ENCODE results near the gene TLR10.

Gene TLR10

GRCh38 chr4:38759790-38760122 lies 23.0 kb downstream of the TLR10 start:
- Histone ChIP-seq H3K9ac (ENCODE audit: low read length) (no peak overlapping the region), H3K4me1 (ENCODE audit: control insufficient read depth, low read depth, low read length) (no peaks in the 10 kb centered on the region), H3K27ac (ENCODE audit: low read length) (no peak overlapping the region), H3K27me3 (ENCODE audit: control insufficient read depth, insufficient read depth, low read length) (no peaks in the 10 kb centered on the region), H3K9me3 (ENCODE audit: control insufficient read depth, low read depth, low read length) (no peaks in the 10 kb centered on the region), H3K36me3 (ENCODE audit: control insufficient read depth, low read depth, low read length) (no peaks in the 10 kb centered on the region), H3K4me3 (ENCODE audit: low read length) (no peak overlapping the region)

DNA sequence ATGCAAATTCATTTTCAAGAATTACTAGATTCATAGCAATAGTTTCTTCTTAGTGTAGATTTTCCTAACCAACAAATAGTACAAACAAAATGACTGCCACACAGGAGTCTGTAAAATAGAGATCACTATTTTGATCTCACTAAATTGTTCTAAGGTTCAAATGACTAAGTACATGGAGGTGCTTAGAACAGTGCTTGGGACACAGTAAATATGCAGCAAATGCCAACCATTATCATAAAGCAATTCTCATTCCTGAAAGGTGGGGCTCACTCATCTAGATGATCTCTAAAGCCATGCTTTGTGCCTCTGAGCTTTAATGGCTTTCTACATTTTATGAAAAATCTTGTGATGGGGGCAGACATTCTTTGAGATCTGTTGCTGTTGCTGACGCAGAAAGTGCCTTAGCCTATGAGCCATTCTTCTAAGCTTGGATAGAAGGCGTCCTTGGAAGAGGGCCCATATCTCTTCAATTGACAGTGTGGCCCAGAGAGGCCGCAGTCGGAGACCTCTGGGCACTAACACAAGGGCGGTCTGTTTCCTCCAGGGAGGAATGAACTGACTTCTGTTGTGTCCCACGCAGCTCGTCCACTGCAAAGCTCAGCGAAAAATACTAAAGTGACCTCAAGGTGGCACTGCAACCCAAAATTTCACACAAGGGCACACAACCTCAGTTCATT lies 23.5 kb downstream of the TLR10 start:
- Histone ChIP-seq H3K4me3 (ENCODE audit: low read length) (no peak overlapping the region), H3K27ac (ENCODE audit: low read length) (no peak overlapping the region), H3K36me3 (ENCODE audit: control insufficient read depth, low read depth, low read length) (no peaks in the 10 kb centered on the region), H3K9ac (ENCODE audit: low read length) (no peak overlapping the region), H3K9me3 (ENCODE audit: control insufficient read depth, low read depth, low read length) (no peaks in the 10 kb centered on the region), H3K27me3 (ENCODE audit: control insufficient read depth, insufficient read depth, low read length) (no peaks in the 10 kb centered on the region), H3K4me1 (ENCODE audit: control insufficient read depth, low read depth, low read length) (no peaks in the 10 kb centered on the region)

GRCh38 chr4:38757945-38758600 lies 24.7 kb downstream of the TLR10 start:
- no peaks in the 10 kb centered on the region for H3K4me1 ChIP-seq (ENCODE audit: control insufficient read depth, low read depth, low read length)
- no peak overlapping the region for H3K4me3 ChIP-seq (ENCODE audit: low read length)
- H3K9ac ChIP-seq (ENCODE audit: low read length) = no peak overlapping the region
- H3K36me3 ChIP-seq (ENCODE audit: control insufficient read depth, low read depth, low read length) = no peaks in the 10 kb centered on the region
- no peaks in the 10 kb centered on the region for H3K9me3 ChIP-seq (ENCODE audit: control insufficient read depth, low read depth, low read length)
- no peaks in the 10 kb centered on the region for H3K27me3 ChIP-seq (ENCODE audit: control insufficient read depth, insufficient read depth, low read length)
- H3K27ac ChIP-seq (ENCODE audit: low read length) = no peak overlapping the region

DNA sequence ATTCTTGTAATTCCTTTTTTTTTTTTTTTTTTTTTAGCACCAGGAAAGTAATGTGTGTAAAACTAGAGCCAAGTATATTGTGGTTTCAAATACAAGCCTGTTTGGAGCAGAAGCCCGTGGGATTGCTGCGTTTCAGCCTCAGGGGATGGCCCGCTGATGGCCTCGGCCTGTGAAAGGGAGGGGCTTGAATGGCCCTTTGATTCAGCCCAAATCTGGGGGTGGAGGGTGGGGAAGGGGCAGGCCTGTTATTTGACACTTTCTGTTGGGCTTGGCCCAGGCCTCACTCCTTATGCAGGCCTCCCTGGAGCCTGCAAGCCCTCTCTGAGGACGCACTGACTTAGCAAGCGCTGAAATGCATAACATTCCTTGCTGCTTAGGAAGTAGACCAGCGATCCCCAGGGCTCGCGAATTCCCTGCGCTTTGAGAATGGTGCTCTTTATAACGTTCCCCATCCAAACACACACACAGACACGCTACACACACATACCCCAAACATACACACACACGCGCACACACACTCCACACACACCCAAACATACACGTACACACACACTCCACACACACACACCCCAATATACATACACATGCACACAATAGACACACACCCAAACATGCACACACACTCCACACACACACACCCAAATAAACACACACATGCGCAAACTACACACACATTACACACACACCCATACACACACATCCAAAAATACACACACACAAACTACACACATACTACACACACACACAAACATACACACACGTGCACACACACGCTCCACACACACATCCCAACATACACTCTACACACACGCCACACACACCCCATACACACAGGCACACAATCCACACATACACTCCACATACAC lies 29.6 kb downstream of the TLR10 start:
- no peaks in the 10 kb centered on the region for H3K36me3 ChIP-seq (ENCODE audit: control insufficient read depth, low read depth, low read length)
- no peaks in the 10 kb centered on the region for H3K9me3 ChIP-seq (ENCODE audit: control insufficient read depth, low read depth, low read length)
- H3K27me3 ChIP-seq (ENCODE audit: control insufficient read depth, insufficient read depth, low read length) = no peaks in the 10 kb centered on the region
- no peak overlapping the region for H3K9ac ChIP-seq (ENCODE audit: low read length)
- H3K4me1 ChIP-seq (ENCODE audit: control insufficient read depth, low read depth, low read length) = peaks cover 9% of the 10 kb centered on the region
- H3K27ac ChIP-seq (ENCODE audit: low read length) = no peak overlapping the region
- H3K4me3 ChIP-seq (ENCODE audit: low read length) = peak overlapping the region; percentile 26

GRCh38 chr4:38752372-38752940 lies 30.3 kb downstream of the TLR10 start:
- Histone ChIP-seq H3K9me3 (ENCODE audit: control insufficient read depth, low read depth, low read length) (peaks cover under 1% of the 10 kb centered on the region), H3K4me3 (ENCODE audit: low read length) (no peak overlapping the region), H3K36me3 (ENCODE audit: control insufficient read depth, low read depth, low read length) (no peaks in the 10 kb centered on the region), H3K9ac (ENCODE audit: low read length) (no peak overlapping the region), H3K27me3 (ENCODE audit: control insufficient read depth, insufficient read depth, low read length) (no peaks in the 10 kb centered on the region), H3K4me1 (ENCODE audit: control insufficient read depth, low read depth, low read length) (peaks cover 9% of the 10 kb centered on the region), H3K27ac (ENCODE audit: low read length) (no peak overlapping the region)

DNA sequence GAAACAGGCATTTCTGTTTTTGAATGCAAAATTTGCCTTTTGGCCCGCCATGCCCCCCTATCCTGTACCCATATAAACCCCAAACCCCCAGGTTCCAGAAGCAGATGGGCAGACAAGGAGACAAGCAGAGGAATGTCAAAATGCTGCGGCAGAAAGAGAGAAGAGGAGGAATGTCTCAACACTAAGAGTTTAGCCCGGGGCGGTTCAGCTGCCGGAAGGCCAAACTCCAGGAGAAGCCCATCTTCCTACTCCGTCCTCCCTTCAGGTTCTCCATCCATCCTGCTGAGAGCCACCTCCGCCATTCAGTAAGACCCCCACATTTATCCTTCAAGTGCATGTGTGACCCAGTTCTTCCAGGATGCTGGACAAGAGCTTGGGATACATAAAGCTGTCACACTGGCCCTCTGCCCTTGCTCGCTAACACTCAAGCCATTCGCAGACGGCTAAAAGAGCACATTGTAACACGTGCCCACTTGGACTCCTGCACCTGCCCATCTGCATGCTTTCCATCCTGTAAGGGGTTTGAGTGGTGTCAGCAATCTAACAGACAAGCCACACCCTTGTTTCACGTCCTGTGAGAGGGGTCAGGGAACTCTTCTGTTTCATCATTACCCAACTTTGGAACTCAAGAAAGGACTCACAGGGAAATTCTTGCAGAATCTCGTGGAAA lies 31.3 kb downstream of the TLR10 start:
- Histone ChIP-seq H3K4me3 (ENCODE audit: low read length) (no peak overlapping the region), H3K9me3 (ENCODE audit: control insufficient read depth, low read depth, low read length) (peaks cover 5% of the 10 kb centered on the region), H3K27ac (ENCODE audit: low read length) (no peak overlapping the region), H3K36me3 (ENCODE audit: control insufficient read depth, low read depth, low read length) (no peaks in the 10 kb centered on the region), H3K4me1 (ENCODE audit: control insufficient read depth, low read depth, low read length) (peaks cover 9% of the 10 kb centered on the region), H3K27me3 (ENCODE audit: control insufficient read depth, insufficient read depth, low read length) (no peaks in the 10 kb centered on the region), H3K9ac (ENCODE audit: low read length) (no peak overlapping the region)

- H3K36me3 ChIP-seq (ENCODE audit: control insufficient read depth, low read depth, low read length) = no peaks in the 10 kb centered on the region
- no peak overlapping the region for H3K4me3 ChIP-seq (ENCODE audit: low read length)
- no peak overlapping the region for H3K27ac ChIP-seq (ENCODE audit: low read length)
- no peaks in the 10 kb centered on the region for H3K27me3 ChIP-seq (ENCODE audit: control insufficient read depth, insufficient read depth, low read length)
- peaks cover 5% of the 10 kb centered on the region for H3K9me3 ChIP-seq (ENCODE audit: control insufficient read depth, low read depth, low read length)
- H3K9ac ChIP-seq (ENCODE audit: low read length) = no peak overlapping the region
- H3K4me1 ChIP-seq (ENCODE audit: control insufficient read depth, low read depth, low read length) = peaks cover 9% of the 10 kb centered on the region
Measured at GRCh38 chr4:38749336-38749735, 33.5 kb downstream of the TLR10 start.

GRCh38 chr4:38747629-38748028 lies 35.2 kb downstream of the TLR10 start:
- Histone ChIP-seq H3K4me1 (ENCODE audit: control insufficient read depth, low read depth, low read length) (peaks cover 7% of the 10 kb centered on the region), H3K27me3 (ENCODE audit: control insufficient read depth, insufficient read depth, low read length) (no peaks in the 10 kb centered on the region), H3K36me3 (ENCODE audit: control insufficient read depth, low read depth, low read length) (no peaks in the 10 kb centered on the region), H3K27ac (ENCODE audit: low read length) (no peak overlapping the region), H3K4me3 (ENCODE audit: low read length) (no peak overlapping the region), H3K9ac (ENCODE audit: low read length) (no peak overlapping the region), H3K9me3 (ENCODE audit: control insufficient read depth, low read depth, low read length) (peaks cover 5% of the 10 kb centered on the region)

GRCh38 chr4:38745881-38746280 lies 36.9 kb downstream of the TLR10 start:
- Histone ChIP-seq H3K4me3 (ENCODE audit: low read length) (no peak overlapping the region), H3K27me3 (ENCODE audit: control insufficient read depth, insufficient read depth, low read length) (no peaks in the 10 kb centered on the region)

DNA sequence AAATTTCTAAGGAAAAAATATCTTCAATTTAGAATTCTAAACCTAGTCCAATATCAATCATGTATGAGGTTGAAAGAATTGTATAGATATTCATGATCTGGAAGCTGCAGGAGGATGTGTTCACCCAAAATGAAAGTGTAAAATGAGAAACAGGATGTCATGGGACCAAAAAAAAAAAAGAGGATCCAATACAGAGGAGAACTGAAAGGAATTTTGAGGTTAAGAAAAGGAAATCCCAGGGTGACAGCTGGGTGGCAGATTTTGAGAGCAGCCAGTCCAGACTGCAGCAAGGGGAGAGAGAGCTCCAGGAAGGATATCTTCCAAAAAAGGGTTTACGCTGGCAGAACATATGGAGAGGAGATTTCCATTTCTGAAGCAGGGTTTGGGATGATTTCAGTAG lies 38.9 kb downstream of the TLR10 start:
- no peaks in the 10 kb centered on the region for H3K4me1 ChIP-seq (ENCODE audit: control insufficient read depth, low read depth, low read length)
- no peaks in the 10 kb centered on the region for H3K36me3 ChIP-seq (ENCODE audit: control insufficient read depth, low read depth, low read length)
- peaks cover 5% of the 10 kb centered on the region for H3K9me3 ChIP-seq (ENCODE audit: control insufficient read depth, low read depth, low read length)
- H3K27me3 ChIP-seq (ENCODE audit: control insufficient read depth, insufficient read depth, low read length) = no peaks in the 10 kb centered on the region
- no peak overlapping the region for H3K27ac ChIP-seq (ENCODE audit: low read length)
- H3K9ac ChIP-seq (ENCODE audit: low read length) = no peak overlapping the region
- no peak overlapping the region for H3K4me3 ChIP-seq (ENCODE audit: low read length)

More at GRCh38 chr4:38745881-38746280, 36.9 kb downstream of the TLR10 start:
- Histone ChIP-seq H3K36me3 (ENCODE audit: control insufficient read depth, low read depth, low read length) (no peaks in the 10 kb centered on the region), H3K9ac (ENCODE audit: low read length) (no peak overlapping the region), H3K4me1 (ENCODE audit: control insufficient read depth, low read depth, low read length) (no peaks in the 10 kb centered on the region), H3K9me3 (ENCODE audit: control insufficient read depth, low read depth, low read length) (peaks cover 5% of the 10 kb centered on the region), H3K27ac (ENCODE audit: low read length) (no peak overlapping the region)

DNA sequence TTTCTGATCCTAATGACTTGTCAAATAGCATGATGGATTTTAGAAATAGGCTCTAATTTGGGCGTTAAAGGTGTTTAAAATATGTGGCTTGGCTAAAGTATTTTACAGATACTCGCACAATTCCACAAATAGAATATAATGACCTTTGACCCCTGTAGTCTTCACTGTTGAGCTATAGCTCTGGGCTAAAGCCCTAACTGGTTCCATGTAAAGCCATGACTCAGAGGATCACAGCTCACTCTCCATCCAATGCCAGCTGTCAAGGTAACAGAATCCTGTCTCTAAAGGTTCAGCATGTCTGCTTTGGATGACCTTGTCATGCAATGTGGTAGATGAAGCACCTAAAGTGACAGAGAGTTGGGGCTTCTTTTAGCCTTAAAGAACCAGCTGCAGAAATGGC lies 42.5 kb downstream of the TLR10 start:
- H3K4me3 ChIP-seq (ENCODE audit: low read length) = no peak overlapping the region
- H3K9me3 ChIP-seq (ENCODE audit: control insufficient read depth, low read depth, low read length) = no peaks in the 10 kb centered on the region
- no peak overlapping the region for H3K9ac ChIP-seq (ENCODE audit: low read length)
- no peak overlapping the region for H3K27ac ChIP-seq (ENCODE audit: low read length)
- no peaks in the 10 kb centered on the region for H3K4me1 ChIP-seq (ENCODE audit: control insufficient read depth, low read depth, low read length)
- H3K36me3 ChIP-seq (ENCODE audit: control insufficient read depth, low read depth, low read length) = no peaks in the 10 kb centered on the region
- H3K27me3 ChIP-seq (ENCODE audit: control insufficient read depth, insufficient read depth, low read length) = no peaks in the 10 kb centered on the region
